Prostate gland (tissue), 2 donors: ENCODE data around the gene SLC23A3. TPM values are rescaled to one million over a fixed set of nuclear protein-coding genes. Genes with fewer than 3 reads are reported as not detected.

Experiments used
- DNase-seq: peaks from one replicate; pipeline ENCODE4 v3.0.0-alpha.2; 2019; ENCODE audit warnings: low spot score
- H3K27ac ChIP-seq, 2 donors: fragments of 200-600 bp; sonication (generic); 2 replicates each; pipeline ENCODE4 v1.5.1; 2017 to 2019
- H3K27me3 ChIP-seq: fragments of 200-600 bp; sonication (generic); replicated peaks from 2 replicates; pipeline ENCODE4 v1.5.1; 2019; ENCODE audit not compliant: insufficient read depth
- H3K36me3 ChIP-seq, 2 donors: fragments of 200-600 bp; sonication (generic); 1 replicate in 1 of 2; 2 replicates in 1 of 2; pipeline versions ENCODE4 v1.5.1 to v1.8.1; 2017 to 2019
- H3K4me1 ChIP-seq: fragments of 200-600 bp; sonication (generic); replicated peaks from 2 replicates; pipeline ENCODE4 v1.5.1; 2019
- H3K4me3 ChIP-seq, 2 donors: fragments of 200-600 bp; sonication (generic); 2 replicates each; pipeline ENCODE4 v1.5.1; 2017 to 2019
- H3K9me3 ChIP-seq: fragments of 200-600 bp; sonication (generic); 2 replicates; pipeline ENCODE4 v1.5.1; 2017
- POLR2A ChIP-seq: fragments of 450-650 bp; IDR thresholded peaks from one replicate; pipeline ENCODE4 v1.6.1; 2016; ENCODE audit warnings: antibody characterized with exemption, mild to moderate bottlenecking
- POLR2AphosphoS5 ChIP-seq: sonication (generic); formaldehyde crosslinking; IDR thresholded peaks from one replicate; pipeline ENCODE4 v1.6.1; 2017; ENCODE audit warnings: antibody characterized with exemption
- WGBS: methylation state at CpG from one replicate; pipeline ENCODE4 v1.1.5; 2018; 5-methylcytosine and 5-hydroxymethylcytosine counted together
- intact Hi-C: fragments of 100-400 bp; cut with DNase I; formaldehyde crosslinking; loops from one replicate; pipeline ENCODE4 v1.14.2; 2022
- total RNA-seq, 2 donors: library from RNA; depleted of rRNA; stranded (reverse); fragments of >200 nt; gene quantifications; one replicate each; pipeline ENCODE4 v1.1.0, GENCODE V29; 2016
- TF ChIP-seq, protein P1 (sequence below), 4 experiments: fragments of 200-600 bp in 2 of 4; fragments of 450-650 bp in 2 of 4; sonication (generic) in 2 of 4; IDR thresholded peaks; 1 replicate in 3 of 4; 2 replicates in 1 of 4; pipeline ENCODE4 v1.5.1; 2016 to 2019; ENCODE audit warnings: antibody characterized with exemption in 4 of 4, mild to moderate bottlenecking in 2 of 4, moderate library complexity in 2 of 4

The SLC23A3 gene
- total RNA-seq, 2 donors from 2014 or later, result 2.3 to 2.9 TPM

DNA sequence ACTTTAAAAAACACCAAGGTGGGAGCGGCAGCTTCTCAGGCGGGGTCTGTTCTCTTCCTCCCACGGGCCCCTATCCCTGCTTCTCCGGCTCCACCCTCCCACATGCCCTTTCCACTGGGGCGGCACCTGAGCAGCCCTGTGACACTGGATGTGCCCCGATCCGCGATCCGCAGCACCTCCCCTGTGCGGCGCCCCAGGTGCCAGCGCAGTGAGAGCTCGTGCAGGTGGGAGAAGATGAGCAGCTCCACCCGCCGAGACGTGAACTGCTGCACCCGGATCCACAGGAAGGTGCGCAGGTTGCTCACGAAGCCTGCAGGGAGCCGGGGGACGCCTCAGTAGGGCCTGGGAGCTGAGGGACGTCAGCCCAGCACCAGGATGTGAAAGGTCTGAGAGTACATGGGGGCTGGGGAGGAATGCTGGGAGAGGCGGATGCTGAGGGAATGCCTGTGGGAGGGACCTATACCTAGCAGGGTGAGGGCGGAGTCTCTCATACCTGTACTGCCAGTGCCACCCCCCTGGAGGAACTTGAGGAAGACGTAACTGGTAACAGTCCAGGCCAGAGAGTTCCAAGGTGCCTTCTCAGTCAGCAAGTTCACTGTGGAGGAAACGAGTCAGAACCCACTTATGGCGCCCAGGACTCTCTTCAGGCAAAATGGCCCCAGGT, 46.2 kb upstream of the SLC23A3 start:
- TF ChIP-seq, protein P1, sequence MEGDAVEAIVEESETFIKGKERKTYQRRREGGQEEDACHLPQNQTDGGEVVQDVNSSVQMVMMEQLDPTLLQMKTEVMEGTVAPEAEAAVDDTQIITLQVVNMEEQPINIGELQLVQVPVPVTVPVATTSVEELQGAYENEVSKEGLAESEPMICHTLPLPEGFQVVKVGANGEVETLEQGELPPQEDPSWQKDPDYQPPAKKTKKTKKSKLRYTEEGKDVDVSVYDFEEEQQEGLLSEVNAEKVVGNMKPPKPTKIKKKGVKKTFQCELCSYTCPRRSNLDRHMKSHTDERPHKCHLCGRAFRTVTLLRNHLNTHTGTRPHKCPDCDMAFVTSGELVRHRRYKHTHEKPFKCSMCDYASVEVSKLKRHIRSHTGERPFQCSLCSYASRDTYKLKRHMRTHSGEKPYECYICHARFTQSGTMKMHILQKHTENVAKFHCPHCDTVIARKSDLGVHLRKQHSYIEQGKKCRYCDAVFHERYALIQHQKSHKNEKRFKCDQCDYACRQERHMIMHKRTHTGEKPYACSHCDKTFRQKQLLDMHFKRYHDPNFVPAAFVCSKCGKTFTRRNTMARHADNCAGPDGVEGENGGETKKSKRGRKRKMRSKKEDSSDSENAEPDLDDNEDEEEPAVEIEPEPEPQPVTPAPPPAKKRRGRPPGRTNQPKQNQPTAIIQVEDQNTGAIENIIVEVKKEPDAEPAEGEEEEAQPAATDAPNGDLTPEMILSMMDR (IDR thresholded peaks at IDR 0.05), result no peak
- TF ChIP-seq POLR2A (no peak), POLR2AphosphoS5 (no peak)
- 91% methylated on average over 27 of the region's 27 CpGs for WGBS
- H3K27ac ChIP-seq, result no peak overlapping the region
- intact Hi-C loops, result loop anchor here (5.0 to 10.0 kb wide), 2 partner anchors 39 to 79 kb away; partner anchors contain the start of genes CNPPD1 and RETREG2
- H3K4me3 ChIP-seq, result no peak overlapping the region
- no peaks in the 10 kb centered on the region for H3K27me3 ChIP-seq
- peaks cover 10 to 11% of the 10 kb centered on the region in 2 donors for H3K36me3 ChIP-seq
- no peak for DNase-seq
- no peaks in the 10 kb centered on the region for H3K9me3 ChIP-seq
- peaks cover 22% of the 10 kb centered on the region for H3K4me1 ChIP-seq

DNA sequence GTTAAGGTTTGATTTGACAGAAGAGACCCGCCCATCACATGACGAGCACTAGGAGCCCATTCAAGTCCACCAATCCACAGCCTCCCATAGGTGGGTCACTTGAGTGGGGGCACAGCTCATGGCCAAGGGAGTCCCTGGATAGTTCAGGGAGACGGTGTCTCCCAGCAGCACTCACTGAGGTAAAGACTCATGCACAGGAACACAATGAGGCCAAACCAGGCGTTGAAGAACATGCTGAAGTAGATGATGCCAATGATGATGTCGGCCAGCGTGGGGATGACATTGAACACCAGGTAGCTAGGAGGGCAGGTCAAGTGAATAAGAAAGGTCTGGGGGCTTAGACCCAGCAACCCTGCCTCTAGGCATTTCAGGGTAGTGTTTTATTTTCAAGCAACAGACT, 45.0 kb upstream of the SLC23A3 start:
- TF ChIP-seq, protein P1 (IDR thresholded peaks at IDR 0.05), result no peak
- TF ChIP-seq POLR2AphosphoS5 (no peak), POLR2A (no peak)
- H3K27me3 ChIP-seq, result no peaks in the 10 kb centered on the region
- H3K4me1 ChIP-seq, result peaks cover 22% of the 10 kb centered on the region
- intact Hi-C loops, result loop anchor here (5.0 to 10.0 kb wide), 2 partner anchors 37 to 80 kb away; partner anchors contain the start of genes CNPPD1 and RETREG2
- no peak for DNase-seq
- H3K9me3 ChIP-seq, result no peaks in the 10 kb centered on the region
- 91% methylated on average over 6 of the region's 6 CpGs for WGBS
- H3K36me3 ChIP-seq, result peaks cover 6 to 11% of the 10 kb centered on the region in 2 donors
- H3K27ac ChIP-seq, result no peak overlapping the region
- no peak overlapping the region for H3K4me3 ChIP-seq

GRCh38 chr2:219214141-219214540, 44.3 kb upstream of the SLC23A3 start:
- TF ChIP-seq POLR2AphosphoS5 (no peak), POLR2A (no peak)
- TF ChIP-seq, protein P1 (IDR thresholded peaks at IDR 0.05), result no peak
- DNase-seq, result no peak
- peaks cover 15% of the 10 kb centered on the region for H3K4me1 ChIP-seq
- no peaks in the 10 kb centered on the region for H3K27me3 ChIP-seq
- intact Hi-C loops, result loop anchor here (10.0 kb wide), 1 partner anchor 81 kb away; no protein-coding TSS in a partner anchor
- WGBS, result 94% methylated on average over 15 of the region's 15 CpGs
- peaks cover 6 to 14% of the 10 kb centered on the region in 2 donors for H3K36me3 ChIP-seq
- H3K9me3 ChIP-seq, result no peaks in the 10 kb centered on the region
- H3K27ac ChIP-seq, result no peak overlapping the region
- H3K4me3 ChIP-seq, result no peak overlapping the region

GRCh38 chr2:219213486-219214071, 43.8 kb upstream of the SLC23A3 start:
- peaks cover 14% of the 10 kb centered on the region for H3K4me1 ChIP-seq
- no peaks in the 10 kb centered on the region for H3K9me3 ChIP-seq
- H3K4me3 ChIP-seq, result no peak overlapping the region
- no peak for DNase-seq
- intact Hi-C loops, result loop anchor here (10.0 kb wide), 1 partner anchor 81 kb away; no protein-coding TSS in a partner anchor
- H3K27me3 ChIP-seq, result no peaks in the 10 kb centered on the region
- peaks cover 6 to 14% of the 10 kb centered on the region in 2 donors for H3K36me3 ChIP-seq
- 91% methylated on average over 10 of the region's 10 CpGs for WGBS
- TF ChIP-seq POLR2AphosphoS5, result no peak
- no peak for TF ChIP-seq POLR2A
- TF ChIP-seq, protein P1 (IDR thresholded peaks at IDR 0.05), result no peak
- no peak overlapping the region for H3K27ac ChIP-seq
